ENCODE measurements around the gene C2CD2. TPM values are rescaled to one million over a fixed set of nuclear protein-coding genes. Genes with fewer than 3 reads are reported as not detected.

The C2CD2 gene
- total RNA-seq, 2 donors from 2014 or later, result 28.0 to 43.1 TPM

DNA sequence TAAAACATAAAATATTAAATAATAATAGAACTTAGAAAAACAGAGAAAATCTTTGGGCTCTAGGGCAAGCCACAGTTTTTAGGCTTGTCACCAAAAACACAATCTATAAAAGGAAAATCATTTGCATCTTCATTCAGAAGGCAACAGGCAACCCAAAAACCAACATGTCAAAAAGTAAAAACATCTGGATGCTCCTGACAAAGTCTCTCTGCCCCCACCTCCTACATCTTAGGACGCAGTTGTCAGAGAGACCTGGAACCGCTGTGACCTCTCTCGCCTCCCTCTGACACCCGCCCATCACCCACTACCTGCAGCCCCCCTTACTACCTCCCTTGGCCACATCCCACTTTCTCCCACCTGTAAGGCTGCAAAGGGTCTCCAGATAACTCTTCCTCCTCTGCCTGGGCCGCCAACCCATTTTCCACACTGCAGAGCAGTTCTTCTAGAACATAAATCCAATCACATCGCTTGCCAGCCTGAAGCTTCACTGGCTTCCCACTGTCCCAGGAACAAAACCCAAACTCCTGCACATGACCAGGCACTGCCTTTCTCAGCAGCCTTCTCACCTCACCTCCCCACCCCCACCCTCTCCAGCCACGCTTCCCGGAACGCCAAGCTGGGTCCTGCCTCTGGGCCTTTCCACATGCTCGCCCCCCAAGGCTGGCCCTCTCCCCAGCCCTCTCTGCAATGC, 89.4 kb downstream of the C2CD2 start:
- DNase-seq (ENCODE audit: low spot score), result peak; percentile 36
- intact Hi-C loops (cut with DNase I), result no loop called here

DNA sequence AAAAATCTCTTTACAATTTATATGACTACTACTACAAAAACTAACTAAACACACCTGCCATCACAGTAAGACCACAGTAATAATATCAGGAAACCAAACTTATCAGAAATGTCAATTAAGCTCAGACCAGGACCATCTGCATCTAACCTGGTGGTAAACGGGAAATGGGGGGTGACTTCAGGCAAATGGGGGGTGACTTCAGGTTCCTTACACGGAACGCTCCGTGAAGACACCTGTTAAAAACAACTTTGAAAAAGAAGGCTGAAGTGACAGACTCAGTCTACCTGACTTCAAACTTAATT, 90.4 kb downstream of the C2CD2 start:
- intact Hi-C loops (cut with DNase I), result no loop called here
- no peak for DNase-seq (ENCODE audit: low spot score)

DNA sequence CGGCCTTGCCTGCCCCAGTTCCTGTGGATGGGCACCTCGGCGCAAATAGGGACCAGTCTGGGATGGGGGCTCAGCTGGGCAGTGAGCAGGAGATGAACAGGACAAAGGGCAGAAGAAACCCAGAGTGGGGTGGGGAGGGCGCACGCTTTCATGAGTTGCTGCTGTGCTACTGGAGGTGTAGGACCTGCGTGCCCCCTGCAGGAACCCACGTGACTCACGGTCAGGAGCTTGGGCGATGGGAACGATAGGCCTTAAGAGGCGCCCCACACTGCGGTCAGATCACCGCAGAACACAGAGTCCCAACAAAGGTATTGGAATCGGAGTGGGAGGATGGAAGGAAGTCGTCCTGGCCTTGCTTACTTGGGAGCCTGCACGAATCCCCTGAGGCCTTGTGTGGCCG, 91.8 kb downstream of the C2CD2 start:
- DNase-seq (ENCODE audit: low spot score), result peak; percentile 40
- intact Hi-C loops (cut with DNase I), result no loop called here

DNA sequence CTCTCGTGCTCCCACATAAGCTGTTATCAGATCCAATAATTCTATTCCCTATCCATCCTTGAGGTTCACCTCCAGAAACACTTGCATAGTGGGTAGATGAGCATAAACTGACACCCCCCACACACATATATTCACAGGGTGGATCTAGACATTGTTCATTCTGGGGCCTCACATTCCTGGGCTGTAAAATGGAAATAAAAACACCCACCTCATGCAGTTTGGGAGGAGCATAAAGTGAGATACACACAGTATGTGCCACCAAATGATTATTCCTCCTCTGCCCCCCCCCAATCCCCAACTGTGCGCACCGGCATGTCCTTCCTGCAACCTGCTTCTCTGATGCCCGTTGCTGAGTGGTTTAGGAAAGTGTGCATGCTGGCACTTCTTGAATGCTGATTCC, 92.6 kb downstream of the C2CD2 start:
- intact Hi-C loops (cut with DNase I), result no loop called here
- peak; percentile 45 for DNase-seq (ENCODE audit: low spot score)

DNA sequence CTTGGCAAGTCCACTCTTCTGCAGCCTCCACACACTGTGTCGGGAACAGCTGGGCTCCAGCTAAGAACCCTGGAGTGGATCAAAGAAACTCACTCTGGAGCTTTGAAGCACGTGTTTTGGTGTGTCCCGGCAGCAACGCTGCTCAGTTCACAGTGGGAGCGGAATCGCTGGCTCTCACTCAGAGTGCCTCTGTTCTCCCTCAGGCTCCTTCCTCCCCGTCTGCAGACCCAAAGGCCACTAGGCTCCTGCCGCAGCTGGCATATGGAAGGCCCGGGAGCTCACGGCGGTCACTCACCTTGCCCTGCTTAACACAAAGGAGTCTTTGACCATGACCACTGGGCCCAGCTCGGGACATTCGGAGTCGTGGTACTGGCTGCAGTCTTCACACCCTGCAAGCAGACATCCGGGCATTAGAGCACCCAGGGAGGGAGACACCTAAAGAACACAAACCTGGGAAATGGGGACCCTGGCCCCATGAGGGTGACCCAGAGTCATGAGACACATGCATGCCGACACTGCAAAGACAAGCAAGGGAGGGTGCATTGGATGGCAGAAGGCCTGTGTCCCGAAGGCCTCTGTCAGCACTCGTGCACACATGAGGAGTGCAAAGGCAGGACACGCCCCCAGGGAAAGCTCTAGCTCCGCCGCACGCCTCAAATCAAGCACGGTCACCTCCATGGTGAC, 94.4 kb downstream of the C2CD2 start:
- DNase-seq (ENCODE audit: low spot score), result peak; percentile 68
- intact Hi-C loops (cut with DNase I), result no loop called here

DNA sequence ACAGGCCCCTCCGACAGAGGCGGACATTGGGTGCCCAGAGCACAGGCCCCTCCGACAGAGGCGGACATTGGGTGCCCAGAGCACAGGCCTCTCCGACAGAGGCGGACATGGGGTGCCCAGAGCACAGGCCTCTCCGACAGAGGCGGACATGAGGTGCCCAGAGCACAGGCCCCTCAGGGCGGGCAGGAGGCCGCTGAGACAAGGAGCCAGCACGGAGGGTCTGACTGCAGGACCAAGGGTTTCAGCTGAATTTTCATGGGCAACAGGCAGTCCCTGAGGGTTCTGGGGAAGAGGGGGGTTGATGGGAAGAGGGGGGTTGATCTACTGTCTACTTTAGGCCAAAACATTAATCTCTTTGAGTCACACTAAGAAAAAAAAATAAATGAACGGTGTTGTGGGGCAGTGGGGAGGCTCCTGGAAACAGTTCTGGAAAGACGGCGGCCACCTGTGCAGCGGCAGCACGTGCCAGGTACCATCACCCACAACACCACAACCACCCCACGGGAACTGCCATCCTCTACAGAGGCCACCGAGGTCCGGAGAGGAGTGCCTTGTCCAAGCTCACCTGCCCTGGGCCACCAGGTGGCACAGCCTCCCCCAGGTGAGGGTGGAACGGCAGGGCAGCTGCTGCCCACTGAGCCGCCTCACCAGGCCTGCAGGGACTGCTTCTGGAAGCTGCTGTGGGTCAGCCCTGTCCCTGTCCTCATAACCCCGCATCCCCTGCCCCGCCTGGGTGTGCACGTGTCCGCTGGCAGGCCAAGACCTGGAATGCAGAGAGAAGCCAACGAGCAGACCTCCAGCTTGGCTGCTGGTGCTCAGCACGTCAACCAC, 95.1 kb downstream of the C2CD2 start:
- peak; percentile 71 for DNase-seq (ENCODE audit: low spot score)
- intact Hi-C loops (cut with DNase I), result no loop called here

DNA sequence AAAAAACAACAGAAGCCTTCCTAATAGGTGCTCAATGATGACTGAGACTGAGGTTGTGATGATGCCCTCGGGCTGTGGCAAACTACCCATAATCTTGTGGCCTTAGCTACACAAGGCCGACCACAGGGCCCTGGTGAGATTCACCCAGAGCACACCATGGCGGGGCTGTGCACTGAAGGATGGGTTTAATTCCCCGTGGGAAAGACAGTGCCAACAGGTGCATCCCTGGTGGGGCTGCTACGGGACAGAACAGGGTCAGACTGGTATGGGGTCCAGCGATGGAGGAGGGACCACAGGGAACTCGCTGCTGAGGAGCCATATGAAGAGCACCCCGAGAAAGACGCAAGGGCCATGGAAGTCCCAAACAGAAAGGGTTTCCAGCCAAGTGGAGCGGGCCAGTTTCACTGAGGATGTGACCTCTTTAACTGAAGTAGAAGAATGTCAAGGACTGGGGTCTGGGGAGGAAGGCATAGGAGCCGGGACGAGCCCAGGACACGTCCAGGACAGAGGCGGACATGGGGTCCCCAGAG, 96.0 kb downstream of the C2CD2 start:
- intact Hi-C loops (cut with DNase I), result no loop called here
- DNase-seq (ENCODE audit: low spot score), result peak; percentile 30

DNA sequence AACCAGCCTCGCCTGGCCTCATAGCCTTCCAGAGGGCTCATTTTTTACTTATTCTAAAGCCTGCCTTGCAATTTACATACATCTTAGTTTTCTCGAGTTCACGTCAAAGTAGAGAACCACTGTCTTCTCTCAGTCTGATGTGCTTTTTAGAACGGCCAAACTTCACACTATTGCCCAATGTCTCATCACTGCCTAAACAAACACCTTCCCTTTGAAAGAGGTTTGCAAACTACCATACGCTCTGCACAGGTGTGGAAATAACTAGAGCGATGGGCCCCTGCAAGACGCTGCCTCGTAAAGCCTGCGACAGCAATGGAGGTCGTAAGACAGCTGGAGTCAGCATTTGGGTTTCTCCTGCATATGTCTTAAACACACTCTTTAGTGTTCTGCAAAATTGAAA, 97.2 kb downstream of the C2CD2 start:
- DNase-seq (ENCODE audit: low spot score), result peak; percentile 20
- intact Hi-C loops (cut with DNase I), result loop anchor here in 1 of 2 donors (1.0 kb wide), 1 partner anchor 20 kb away; no protein-coding TSS in a partner anchor

DNA sequence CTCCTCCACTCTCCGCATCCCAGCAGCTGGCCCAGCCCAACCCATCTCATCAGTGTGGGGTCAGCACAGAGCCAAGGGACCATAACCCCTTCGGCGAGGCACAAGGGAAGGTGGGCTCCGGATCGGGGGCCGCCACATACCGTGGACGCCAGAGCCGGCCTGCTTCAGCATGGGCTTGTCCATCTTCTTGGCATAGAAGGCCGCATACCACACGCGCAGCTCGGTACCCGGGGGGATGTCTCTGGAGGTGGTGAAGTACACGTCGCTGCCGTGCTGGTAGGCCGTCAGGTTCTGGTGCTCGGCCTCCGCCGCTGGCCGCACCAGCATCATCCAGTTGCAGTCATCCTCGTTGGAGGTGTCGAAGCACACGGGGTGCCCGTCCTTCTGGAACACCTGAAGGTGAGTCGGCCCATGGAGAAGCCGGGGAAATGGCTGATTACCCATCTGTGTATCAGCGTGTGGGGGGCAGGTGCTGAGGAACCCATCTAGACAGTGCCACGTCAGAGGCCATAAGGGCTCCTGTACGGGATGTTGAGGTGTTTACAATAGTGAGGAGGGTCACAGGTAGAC, 99.3 kb downstream of the C2CD2 start:
- peak; percentile 73 for DNase-seq (ENCODE audit: low spot score)
- intact Hi-C loops (cut with DNase I), result no loop called here

DNA sequence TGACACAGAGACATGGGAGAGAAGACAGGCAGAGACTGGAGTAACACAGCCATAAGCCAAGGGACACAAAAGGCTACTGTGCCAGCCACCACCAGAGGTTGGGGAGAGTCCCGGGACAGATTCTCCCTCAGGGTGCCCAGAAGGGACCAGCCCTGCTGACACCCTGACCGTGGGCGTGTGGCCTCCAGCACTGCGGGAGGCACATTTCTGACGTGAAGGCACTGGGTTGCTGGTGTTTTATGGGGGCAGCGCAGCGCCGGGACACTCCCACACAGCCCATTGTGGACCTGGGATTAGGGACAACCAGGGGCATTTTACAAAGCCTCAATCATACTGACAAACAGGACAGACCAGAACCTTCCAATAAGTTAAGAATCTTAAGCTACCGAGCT, 100.9 kb downstream of the C2CD2 start:
- peak; percentile 38 for DNase-seq (ENCODE audit: low spot score)
- intact Hi-C loops (cut with DNase I), result no loop called here

DNA sequence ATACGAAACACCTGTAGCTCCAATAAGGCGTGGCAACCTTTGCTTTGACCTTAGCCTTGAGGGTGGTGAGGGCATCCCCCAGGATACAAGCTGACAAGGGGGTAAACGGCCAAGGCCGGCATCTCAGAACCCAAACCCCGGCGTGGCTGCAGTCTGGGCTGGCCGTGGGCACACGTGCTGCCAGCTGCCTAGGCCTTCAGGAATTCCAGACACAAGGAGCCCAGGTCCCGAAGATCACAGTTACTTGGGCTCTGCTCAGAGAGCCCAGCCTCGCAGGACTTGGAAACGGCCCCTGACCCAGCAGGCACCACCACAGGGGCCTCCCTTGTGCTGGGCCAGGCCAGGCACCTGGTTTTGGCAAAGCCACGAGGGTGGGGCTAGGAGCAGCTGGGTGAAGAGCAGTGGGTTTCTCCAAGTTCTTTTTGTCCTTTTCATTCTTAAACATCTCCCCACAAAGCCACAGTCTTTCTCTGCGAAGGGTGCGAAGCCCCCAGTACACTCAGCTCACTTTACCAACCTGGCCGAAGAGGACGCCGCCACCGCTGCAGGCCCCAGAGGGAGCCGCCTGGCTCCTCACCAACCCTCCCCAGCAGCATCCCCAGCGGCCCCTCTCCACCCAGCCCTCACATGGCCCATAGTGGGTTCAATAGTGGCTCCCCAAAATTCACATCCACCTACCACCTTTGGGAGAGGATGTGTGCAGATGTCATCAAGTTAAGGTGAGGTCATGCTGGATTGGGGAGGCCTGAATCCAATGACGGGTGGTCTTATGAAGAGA, 101.5 kb downstream of the C2CD2 start:
- intact Hi-C loops (cut with DNase I), result no loop called here
- peak; percentile 72 for DNase-seq (ENCODE audit: low spot score)

DNA sequence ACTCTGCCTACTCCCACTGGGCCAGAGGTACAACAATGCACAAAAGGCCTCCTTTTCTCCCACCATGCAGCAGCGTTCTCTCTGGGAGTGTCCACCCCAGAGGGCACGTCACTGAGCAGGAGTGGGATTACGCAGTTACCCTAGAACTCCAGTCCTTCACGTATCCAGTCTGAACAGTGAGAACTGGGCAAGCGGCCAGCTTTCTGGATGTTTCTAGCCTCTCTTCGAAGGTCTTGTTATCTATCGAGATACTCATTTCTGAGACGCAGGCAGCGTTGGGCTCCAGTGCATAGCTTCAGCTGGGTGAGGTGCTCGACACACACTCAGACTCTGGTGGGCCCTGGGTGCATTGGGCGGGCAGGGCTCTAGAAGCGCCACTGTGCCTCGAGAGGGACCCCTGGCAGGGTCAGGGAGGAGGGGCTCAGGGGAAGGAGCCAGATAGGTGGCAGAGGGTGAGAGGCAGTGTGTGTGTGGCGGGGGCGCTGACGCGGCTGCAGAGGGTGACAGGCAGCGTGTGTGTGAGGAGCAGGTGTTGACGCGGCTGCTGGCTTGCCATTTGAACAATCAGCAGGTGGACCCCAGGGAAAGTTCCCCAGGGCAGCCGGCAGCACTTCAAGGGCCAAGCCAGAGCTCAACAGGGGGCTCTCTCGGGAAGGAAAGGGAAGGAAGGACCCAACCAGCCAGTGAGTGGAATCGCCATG, 102.6 kb downstream of the C2CD2 start:
- intact Hi-C loops (cut with DNase I), result no loop called here
- DNase-seq (ENCODE audit: low spot score), result peak; percentile 81

DNA sequence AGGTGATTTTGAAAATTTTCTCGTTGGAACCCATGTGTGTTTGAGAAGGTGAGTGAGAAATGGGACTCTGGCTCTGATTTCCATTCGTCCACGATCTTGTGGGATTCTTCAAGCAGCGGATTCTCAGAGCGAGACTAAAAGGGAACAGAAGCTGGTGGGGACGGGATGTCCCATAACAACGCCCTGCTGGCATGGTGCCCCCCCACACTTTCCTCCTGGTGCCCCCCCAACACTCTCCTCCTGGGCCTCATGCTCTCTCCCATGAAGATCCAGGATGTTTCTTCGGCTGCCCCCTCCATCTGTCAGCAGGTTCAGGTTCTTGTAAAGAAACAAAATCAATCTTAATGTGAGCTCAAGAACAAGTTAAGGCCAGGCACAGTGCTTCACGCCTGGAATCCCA, 103.7 kb downstream of the C2CD2 start:
- DNase-seq (ENCODE audit: low spot score), result peak; percentile 66
- intact Hi-C loops (cut with DNase I), result no loop called here

DNA sequence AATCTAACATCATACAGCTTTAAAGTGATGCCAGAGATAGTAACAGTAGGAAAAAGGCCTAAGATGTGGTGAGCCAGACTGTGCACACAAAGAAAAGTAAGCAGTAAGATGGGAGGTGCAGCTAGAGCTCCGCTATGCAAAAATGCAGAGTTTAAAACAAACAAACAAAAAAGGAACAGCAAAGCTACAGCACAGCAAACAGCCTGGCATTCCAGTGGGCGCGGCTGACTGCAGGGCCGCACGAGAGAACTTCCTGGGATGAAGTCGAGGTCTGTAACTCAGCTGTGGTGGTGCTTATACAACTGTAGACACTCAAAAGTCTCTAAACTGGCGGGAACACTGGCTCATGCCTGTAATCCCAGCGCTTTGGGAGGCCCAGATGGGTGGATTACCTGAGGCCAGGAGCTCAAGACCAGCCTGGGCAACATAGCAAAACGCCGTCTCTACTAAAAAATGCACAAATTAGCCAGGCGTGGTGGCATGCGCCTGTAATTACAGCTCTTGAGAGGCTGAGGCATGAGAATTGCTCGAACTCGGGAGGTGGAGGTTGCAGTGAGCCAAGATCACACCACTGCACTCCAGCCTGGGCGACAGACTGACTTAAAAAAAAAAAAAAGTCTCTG, 104.7 kb downstream of the C2CD2 start:
- no peak for DNase-seq (ENCODE audit: low spot score)
- intact Hi-C loops (cut with DNase I), result no loop called here

DNA sequence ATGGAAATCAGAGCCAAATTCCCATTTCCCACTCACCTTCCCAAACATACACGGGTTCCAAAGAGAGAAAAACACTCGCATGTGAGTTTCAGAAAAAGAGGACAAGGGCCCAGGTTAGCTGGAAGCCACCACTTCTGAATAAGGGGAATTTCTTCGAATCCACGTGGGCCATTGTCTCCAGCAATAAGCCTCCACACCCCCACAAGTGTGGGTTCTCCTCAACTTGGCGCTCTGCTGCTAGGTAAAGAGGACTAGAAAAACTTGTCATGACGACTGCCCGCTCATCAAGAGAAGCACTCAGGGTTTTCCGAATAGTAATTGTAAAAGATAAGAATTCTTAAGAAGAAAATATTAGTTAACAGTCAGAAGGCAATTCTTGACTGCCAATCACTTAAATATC, 105.3 kb downstream of the C2CD2 start:
- intact Hi-C loops (cut with DNase I), result no loop called here
- no peak for DNase-seq (ENCODE audit: low spot score)

DNA sequence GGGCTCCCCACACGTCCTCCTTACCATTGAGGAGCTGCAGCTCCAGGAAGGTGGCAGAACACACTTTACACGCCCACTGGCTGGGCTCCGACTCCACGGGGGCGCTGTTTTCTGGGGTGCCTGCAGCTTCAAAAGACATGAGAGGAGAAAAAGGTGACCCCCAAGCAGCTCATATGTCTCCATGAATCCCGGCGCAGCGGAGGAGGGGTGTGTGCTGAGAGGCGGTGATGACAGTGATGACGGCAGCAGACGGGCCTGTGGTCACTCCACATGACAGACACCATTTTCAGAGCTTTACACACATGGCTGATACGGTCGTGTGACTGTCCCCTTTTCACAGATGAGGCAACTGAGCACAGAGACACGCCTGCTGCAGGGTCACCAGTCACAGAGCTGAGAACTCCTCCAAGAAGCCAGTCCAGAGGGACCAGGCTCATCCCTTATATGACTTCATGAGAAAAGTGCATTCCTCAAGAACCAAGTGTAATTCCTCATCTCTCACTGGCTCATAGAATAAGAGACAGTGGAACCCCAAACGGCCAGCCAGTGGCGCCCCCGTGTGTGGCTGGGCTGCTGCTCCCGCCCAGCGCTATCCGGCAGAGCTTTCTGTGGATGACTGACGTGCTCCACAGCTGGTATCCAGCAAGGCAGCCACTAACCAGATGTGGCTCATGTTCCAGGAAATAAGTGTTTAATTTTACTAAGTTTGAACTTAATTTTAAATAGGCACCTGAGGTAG, 106.6 kb downstream of the C2CD2 start:
- intact Hi-C loops (cut with DNase I), result loop anchor here in 1 of 2 donors (1.0 kb wide), 1 partner anchor 20 kb away; no protein-coding TSS in a partner anchor
- DNase-seq (ENCODE audit: low spot score), result no peak

DNA sequence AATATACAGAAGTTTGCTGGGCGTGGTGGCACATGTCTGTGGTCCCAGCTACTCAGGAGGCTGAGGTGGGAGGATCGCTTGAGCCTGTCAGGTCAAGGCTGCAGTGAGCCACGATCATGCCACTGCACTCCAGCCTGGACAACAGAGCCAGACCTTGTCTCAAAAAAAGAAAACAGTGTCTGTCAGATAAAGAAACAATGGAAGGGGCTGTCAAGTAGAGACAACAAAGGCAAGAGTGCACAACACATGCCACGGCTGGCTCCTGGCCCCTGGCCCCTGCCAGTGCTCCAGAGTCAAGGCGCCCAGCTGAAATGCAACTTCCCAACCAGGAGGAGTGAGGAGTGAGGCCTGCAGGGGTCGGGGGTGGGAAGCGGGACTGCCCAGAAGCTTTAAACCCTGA, 107.3 kb downstream of the C2CD2 start:
- no peak for DNase-seq (ENCODE audit: low spot score)

DNA sequence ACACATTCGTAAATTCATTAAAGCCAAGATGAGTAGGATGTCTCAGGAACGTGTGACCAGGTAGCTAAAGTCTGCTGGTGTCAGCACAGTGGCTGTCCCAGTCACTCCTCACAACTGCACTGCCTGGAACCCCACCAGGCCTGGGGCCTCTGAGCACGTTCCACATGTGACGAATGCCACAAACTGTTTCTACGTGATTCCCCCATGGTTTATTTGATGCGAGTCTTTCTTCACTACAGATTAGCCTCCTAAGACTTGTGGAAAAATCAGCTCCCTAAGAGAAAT, 107.8 kb downstream of the C2CD2 start:
- intact Hi-C loops (cut with DNase I), result no loop called here
- no peak for DNase-seq (ENCODE audit: low spot score)

More for the DNA sequence above, 107.3 kb downstream of the C2CD2 start:
- intact Hi-C loops (cut with DNase I), result no loop called here
